GM15510 (cell line): Measurements from ENCODE around the gene SCLY.

ENCODE experiments used
- POLR2A ChIP-seq: IDR thresholded peaks from 3 replicates; pipeline ENCODE4 v1.6.1; 2011; ENCODE audit warnings: borderline replicate concordance; ENCODE audit not compliant: insufficient read length; ENCODE audit errors: extremely low read depth

The SCLY gene, protein sequence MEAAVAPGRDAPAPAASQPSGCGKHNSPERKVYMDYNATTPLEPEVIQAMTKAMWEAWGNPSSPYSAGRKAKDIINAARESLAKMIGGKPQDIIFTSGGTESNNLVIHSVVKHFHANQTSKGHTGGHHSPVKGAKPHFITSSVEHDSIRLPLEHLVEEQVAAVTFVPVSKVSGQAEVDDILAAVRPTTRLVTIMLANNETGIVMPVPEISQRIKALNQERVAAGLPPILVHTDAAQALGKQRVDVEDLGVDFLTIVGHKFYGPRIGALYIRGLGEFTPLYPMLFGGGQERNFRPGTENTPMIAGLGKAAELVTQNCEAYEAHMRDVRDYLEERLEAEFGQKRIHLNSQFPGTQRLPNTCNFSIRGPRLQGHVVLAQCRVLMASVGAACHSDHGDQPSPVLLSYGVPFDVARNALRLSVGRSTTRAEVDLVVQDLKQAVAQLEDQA

DNA sequence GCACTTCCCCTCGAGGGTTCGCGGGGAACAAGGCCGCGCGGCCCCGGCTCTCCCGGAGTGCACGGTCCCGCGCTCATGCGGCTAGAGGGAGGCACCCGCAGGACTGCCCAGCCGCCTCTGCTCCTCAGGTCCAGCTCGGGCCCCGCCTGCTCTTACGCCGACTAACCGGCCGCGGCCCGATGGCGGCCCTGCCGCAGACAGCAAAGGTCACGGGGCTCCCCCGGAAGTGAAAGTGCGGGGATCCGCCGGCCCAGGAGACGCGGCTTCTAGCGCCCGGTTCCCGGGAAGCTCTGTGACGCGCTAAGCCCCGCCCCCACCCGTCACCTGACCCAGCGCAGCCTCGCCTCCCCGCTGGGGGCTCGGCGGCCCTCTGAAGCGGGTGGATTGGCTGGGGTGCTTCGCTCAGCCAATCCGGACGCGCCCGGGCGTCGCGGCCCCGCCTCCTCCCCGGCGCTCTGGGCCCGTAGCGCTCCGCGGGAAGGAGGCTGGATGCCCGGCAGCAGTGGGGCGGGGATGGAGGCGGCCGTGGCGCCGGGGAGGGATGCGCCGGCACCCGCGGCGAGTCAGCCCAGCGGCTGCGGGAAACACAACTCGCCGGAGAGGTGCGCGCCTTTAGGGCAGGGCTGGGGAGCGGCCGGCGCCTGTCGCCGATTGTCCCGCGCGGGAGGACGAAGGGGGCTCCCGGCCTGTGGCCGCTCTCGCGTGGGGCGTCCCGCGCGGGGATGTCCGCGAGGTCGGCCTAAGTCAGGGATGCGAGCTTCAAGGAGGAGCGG is at the start of gene SCLY:
TSS of gene SCLY (plus strand) at position 460 of the 773 bp plus-strand sequence. CDS start at position 514, 54 bp downstream.
- TF ChIP-seq POLR2A = peak; percentile 89

- no peak for TF ChIP-seq POLR2A
These were observed 47.0 kb upstream of the SCLY start for GRCh38 chr2:238013806-238014205.

GRCh38 chr2:238015705-238016104 is 45.1 kb upstream of the SCLY start:
- no peak for TF ChIP-seq POLR2A

GRCh38 chr2:238016526-238016925 is 44.3 kb upstream of the SCLY start:
- TF ChIP-seq POLR2A = no peak

DNA sequence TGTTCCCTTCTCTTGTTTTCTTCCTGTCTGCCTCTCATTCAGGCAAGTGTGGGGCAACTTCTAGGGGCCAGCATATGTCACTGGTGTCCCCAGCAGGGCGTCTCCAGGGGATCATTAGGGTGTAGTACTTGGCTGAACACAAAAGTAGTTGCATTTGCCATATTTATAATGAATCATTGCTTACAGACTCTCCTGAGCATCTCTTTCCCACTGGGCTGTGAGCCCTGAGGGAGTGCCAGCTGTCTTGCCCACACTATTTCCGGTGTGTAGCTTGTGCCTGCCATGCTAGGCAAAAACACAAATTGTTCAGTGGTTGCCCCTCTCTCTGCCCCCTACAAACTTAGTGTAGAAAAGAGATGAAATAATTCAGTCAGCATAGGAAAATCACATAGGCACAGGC is 40.8 kb upstream of the SCLY start:
- no peak for TF ChIP-seq POLR2A

DNA sequence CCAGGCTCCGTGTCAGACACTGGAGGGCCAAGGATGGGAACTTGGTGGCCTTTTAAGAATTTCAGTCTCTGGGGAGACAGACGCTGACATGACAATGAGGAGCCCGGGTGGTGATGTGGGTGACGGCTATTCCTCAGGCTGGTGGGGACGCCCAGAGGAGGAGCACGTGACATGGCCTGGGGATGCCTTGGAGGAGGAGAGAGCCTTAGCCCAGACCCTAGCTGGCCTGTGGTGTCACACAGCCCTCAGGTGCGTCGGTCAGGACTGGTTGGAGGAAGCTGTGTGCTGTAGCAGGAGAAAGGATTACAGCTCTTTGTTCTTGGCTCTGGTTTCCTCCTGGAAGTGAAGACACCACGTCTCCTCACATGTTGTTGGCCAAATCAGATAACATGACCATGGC is 40.0 kb upstream of the SCLY start:
- TF ChIP-seq POLR2A = no peak

DNA sequence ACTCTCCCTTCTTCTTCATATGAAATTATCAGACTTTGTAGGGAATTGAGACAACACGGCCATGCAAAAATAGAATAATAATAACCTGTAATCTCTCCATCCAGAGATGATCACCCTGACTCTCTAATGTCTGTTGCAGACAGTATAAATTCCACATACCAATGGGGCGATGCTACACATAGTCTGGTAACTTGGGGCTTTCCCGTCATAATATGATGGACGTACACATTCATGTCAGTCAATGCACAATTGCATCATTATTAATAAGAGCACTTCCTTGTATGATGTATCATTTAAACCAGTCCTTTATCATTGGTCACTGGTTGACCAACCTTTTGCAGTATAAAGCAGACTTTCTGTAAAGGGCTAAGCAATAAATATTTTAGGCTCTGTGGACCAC is 39.5 kb upstream of the SCLY start:
- TF ChIP-seq POLR2A = no peak

- no peak for TF ChIP-seq POLR2A
These were observed 38.1 kb upstream of the SCLY start for GRCh38 chr2:238022594-238023157.

DNA sequence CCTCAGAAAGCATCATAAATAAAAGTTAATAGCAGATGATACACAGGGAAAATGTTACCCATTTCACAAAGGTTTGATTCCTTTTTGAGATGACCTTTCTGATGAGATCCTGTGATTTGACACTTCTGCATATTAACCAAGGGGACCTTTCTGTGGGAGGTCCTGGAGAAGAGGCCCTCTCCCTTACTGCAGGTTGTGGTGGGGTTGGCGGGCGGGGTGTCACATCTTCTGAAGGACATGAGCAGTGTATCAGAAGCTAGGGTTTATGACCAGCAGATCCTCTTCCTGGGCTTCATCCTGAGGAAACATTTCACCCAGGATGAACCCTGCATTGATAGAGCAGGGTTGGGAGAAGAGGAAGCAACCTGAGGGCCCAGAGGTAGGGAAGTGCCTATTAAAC is 37.2 kb upstream of the SCLY start:
- no peak for TF ChIP-seq POLR2A

- no peak for TF ChIP-seq POLR2A
These were observed 35.8 kb upstream of the SCLY start for GRCh38 chr2:238024986-238025385.

DNA sequence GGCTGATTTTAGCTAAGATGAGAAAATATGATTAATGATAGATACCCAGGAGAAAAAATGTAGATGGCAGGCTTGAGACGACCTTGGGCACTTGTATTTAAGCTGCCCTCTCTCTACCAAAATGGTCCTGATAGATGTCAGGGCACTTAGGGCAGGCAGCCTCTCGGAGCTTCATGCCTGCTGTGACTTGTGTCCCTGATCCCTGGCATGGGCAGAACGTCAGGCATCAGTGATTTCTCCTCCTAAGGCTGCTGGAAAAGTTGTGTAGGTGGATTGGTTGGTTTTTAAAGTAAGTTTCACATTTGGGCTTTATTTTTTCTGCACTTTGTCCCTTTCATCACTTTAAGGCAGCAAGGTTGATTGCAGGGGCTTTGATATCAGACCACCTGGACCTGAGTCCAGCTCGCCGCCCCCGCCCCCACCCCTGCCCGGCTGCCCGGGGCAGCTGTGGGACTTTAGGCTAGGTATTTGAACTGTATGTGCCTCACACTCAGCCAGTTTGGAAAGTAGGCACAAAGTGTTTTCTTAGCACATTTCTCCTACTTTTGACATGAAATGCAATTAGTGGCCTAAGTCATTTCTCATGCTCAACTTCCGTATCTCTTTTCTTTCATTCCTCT is 35.0 kb upstream of the SCLY start:
- no peak for TF ChIP-seq POLR2A

GRCh38 chr2:238027058-238027457 is 33.7 kb upstream of the SCLY start:
- TF ChIP-seq POLR2A = no peak

DNA sequence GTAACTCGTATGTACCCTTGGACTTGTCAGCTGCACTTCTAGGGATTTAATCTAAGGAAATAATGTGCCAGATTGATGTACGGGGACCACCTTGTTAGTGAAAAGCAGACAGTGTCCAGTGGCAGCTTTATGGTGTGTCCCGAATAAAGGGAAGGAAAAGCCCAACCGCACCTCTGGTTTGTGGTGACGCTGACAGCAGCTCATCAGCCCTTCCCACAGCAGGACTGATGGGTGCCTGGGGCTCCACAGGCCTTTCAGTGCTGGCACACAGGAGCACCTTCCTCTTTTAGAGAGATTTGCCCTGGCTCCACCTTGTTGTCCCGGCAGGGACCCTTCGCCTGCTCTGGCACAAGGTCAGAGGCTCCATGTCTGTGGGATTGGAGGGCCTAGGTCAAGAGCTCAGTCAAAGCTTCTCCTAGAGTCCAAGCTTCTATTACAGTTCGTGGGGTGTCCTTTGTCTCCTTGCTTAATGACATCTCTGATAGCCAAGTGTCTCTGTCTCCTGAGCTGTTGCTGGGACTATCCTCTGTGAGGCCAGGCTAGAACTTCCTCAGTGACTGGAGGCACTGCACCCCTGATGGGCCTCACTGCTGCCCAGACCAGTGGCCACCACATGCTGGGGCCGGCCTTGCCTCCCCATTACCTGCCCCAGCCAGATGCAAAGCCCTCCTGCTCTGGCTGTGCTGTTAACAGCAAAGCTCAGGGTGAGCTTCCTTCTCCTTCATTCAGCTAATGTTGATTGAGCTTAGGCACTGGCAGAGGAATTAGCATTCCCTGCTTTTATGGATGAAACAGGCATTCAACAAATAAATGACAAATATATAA is 33.0 kb upstream of the SCLY start:
- no peak for TF ChIP-seq POLR2A

DNA sequence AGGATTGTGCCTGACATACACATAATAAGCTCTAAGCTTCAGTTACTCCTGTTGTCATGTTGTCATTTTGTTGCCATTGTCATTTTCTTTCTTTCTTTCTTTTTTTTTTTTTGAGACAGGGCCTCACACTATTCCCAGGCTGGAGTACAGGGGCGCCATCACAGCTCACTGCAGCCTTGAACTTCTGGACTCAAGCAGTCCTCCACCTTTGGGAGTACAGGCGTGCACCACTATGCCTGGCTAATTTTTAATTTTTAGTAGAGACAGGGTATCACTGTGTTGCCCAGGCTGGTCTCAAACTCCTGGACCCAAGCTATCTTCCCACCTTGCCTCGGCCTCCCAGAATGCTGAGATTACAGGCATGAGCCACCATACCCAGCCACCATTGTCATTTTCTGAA is 30.9 kb upstream of the SCLY start:
- no peak for TF ChIP-seq POLR2A
